Measurements from ENCODE around the gene IBA57.
"Not testable (repeated sequence)": the region's sequence is repeated elsewhere in the genome, so short reads cannot be mapped to it uniquely, and the experiment has no call there.

The IBA57 gene

GRCh38 chr1:228166170-228166936 lies 749 bp downstream of the IBA57 start:
- H3K4me3 ChIP-seq (ENCODE audit: low read depth, low read length), result peak overlapping the region; percentile 87
- H3K36me3 ChIP-seq (ENCODE audit: control insufficient read depth, insufficient read depth, low read length), result no peaks in the 10 kb centered on the region
- no peaks in the 10 kb centered on the region for H3K27me3 ChIP-seq (ENCODE audit: control insufficient read depth, insufficient read depth, low read length)
- peaks cover 19% of the 10 kb centered on the region for H3K4me1 ChIP-seq (ENCODE audit: control insufficient read depth, insufficient read depth, low read length)
- H3K27ac ChIP-seq (ENCODE audit: low read depth, low read length), result peak overlapping the region; percentile 99
- H3K9ac ChIP-seq (ENCODE audit: low read length), result peak overlapping the region; percentile 51
- no peaks in the 10 kb centered on the region for H3K9me3 ChIP-seq (ENCODE audit: control insufficient read depth, insufficient read depth, low read depth, low read length)

DNA sequence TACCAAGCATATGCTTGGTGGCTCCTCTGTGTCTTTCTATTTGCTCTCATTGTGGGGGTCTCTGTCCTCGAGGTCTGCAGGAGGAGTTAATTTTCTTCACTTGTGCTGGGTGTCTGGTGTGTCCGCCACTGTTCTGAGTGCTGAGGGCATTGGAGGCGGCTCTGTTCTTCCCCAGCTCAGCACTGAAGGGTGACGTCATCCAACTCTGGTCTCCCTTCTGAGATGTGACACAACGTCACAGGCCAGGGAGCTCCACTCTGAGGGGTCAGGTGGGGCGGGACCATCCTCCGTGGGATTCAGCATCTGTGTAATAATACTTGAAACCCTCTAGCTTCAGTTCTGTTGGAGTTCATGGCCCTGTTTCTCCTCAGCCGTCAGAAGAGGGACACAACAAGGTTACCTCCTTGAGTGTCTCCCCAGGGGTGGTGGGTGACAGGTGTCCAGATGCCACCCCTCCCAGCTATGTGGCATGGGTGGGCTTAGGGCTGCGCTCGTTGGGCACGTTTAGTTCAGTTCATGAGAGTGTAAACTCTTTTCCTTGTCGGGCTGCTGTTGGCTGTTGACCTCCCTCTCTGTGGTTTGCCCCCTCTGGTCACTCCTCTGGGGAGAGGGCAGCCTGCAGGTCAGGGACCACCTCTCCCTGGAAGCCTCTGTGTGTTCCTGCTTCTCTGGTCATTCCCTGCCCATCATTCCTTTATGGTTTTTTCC lies 3.1 kb downstream of the IBA57 start:
- Histone ChIP-seq H3K4me1 (ENCODE audit: control insufficient read depth, insufficient read depth, low read length) (peaks cover 4% of the 10 kb centered on the region), H3K9me3 (ENCODE audit: control insufficient read depth, insufficient read depth, low read depth, low read length) (no peaks in the 10 kb centered on the region), H3K27ac (ENCODE audit: low read depth, low read length) (no peak overlapping the region), H3K27me3 (ENCODE audit: control insufficient read depth, insufficient read depth, low read length) (no peaks in the 10 kb centered on the region), H3K4me3 (ENCODE audit: low read depth, low read length) (no peak overlapping the region), H3K36me3 (ENCODE audit: control insufficient read depth, insufficient read depth, low read length) (no peaks in the 10 kb centered on the region), H3K9ac (ENCODE audit: low read length) (no peak overlapping the region)

DNA sequence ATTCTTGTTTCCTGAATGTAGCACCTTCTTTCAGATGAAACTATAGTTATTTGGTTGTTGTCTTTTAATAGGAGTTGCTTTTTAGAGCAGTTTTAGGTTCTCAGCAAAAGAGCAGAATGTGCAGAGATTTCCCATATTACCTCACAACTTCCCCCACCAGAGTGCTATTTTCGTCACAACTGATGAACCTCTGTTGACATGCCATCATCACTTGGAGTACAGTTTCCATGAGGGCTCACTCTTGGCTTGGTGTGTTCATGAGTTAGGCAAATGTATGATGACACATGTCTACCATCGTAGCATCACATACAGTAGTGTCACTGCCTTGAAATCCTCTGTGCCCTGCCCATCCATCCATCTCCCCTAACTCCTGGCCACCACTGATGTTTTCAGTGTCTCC lies 3.7 kb downstream of the IBA57 start:
- no peak overlapping the region for H3K9ac ChIP-seq (ENCODE audit: low read length)
- H3K27ac ChIP-seq (ENCODE audit: low read depth, low read length), result no peak overlapping the region
- no peaks in the 10 kb centered on the region for H3K9me3 ChIP-seq (ENCODE audit: control insufficient read depth, insufficient read depth, low read depth, low read length)
- no peak overlapping the region for H3K4me3 ChIP-seq (ENCODE audit: low read depth, low read length)
- H3K36me3 ChIP-seq (ENCODE audit: control insufficient read depth, insufficient read depth, low read length), result no peaks in the 10 kb centered on the region
- H3K27me3 ChIP-seq (ENCODE audit: control insufficient read depth, insufficient read depth, low read length), result no peaks in the 10 kb centered on the region
- H3K4me1 ChIP-seq (ENCODE audit: control insufficient read depth, insufficient read depth, low read length), result peaks cover 5% of the 10 kb centered on the region

DNA sequence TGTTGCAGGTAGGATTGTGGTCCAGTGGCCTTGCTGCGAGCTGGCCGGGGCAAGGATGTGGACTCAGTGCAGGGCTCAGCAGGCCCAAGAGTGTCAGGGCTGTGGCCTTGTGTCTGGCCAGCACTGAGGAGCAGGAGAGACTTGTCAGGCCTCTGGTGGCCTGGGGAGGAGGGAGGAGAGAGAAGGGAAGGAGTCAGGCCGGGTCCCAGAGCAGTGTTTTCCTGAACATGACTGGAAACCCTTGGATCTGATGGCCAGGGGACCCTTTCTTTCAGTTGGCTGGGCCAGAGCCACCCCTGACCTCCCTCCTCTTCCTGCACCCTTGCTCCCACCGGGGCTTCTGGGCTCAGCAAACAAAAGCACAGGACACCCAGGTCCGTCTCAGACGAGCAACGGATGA lies 5.1 kb downstream of the IBA57 start:
- H3K9ac ChIP-seq (ENCODE audit: low read length), result no peak overlapping the region
- no peaks in the 10 kb centered on the region for H3K9me3 ChIP-seq (ENCODE audit: control insufficient read depth, insufficient read depth, low read depth, low read length)
- H3K27ac ChIP-seq (ENCODE audit: low read depth, low read length), result no peak overlapping the region
- peaks cover 4% of the 10 kb centered on the region for H3K36me3 ChIP-seq (ENCODE audit: control insufficient read depth, insufficient read depth, low read length)
- peaks cover 11% of the 10 kb centered on the region for H3K4me1 ChIP-seq (ENCODE audit: control insufficient read depth, insufficient read depth, low read length)
- H3K4me3 ChIP-seq (ENCODE audit: low read depth, low read length), result no peak overlapping the region
- H3K27me3 ChIP-seq (ENCODE audit: control insufficient read depth, insufficient read depth, low read length), result no peaks in the 10 kb centered on the region

- Histone ChIP-seq H3K4me3 (ENCODE audit: low read depth, low read length) (no peak overlapping the region), H3K36me3 (ENCODE audit: control insufficient read depth, insufficient read depth, low read length) (peaks cover 4% of the 10 kb centered on the region), H3K9ac (ENCODE audit: low read length) (no peak overlapping the region), H3K9me3 (ENCODE audit: control insufficient read depth, insufficient read depth, low read depth, low read length) (no peaks in the 10 kb centered on the region), H3K27ac (ENCODE audit: low read depth, low read length) (no peak overlapping the region), H3K4me1 (ENCODE audit: control insufficient read depth, insufficient read depth, low read length) (peaks cover 11% of the 10 kb centered on the region), H3K27me3 (ENCODE audit: control insufficient read depth, insufficient read depth, low read length) (no peaks in the 10 kb centered on the region)
Observed at GRCh38 chr1:228171221-228171891, 5.8 kb downstream of the IBA57 start.

DNA sequence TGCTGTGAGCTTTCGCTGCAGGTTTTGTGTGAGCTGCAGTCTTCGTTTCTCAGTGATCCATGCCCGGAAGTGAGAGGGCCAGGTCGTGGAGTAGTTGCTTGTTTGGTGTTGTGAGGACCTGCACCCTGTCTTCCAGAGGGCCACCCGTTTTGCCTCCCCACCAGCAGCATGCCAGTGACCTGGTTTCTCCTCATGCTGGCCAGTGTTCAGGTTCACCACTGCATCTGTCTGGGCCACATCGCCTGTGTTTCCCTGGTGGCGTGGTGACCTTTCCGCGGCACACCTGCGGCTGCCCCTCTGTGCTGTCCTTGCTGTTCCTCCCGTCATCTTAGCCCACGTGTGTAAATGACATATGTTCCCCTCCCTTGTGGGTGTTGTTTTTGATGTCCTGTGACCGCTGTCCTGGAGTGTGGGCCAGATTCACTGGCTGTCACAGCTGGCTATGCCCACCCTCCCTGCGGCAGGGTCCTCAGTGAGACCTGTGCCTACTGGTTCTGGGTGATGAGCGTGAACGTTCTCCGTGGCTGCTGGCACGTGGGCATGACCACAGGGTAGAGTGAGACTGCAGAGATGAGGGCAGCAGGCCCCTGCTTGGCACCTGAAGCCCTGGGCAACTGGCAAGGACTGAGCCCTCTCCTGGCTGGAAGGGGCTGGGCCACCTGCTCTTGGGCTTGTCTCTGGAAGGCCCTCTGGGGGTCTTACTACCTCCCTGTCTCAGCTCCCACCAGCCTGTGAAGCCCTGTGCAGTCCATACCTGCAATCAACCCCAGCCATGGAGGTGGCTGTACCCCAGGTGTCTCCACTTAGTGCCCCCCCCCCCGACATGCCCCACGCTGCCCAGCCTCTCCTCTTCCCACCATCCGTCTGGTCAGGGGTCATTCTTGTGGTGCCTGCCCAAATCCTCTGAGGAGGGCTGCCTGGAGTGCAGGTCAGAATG lies 7.3 kb downstream of the IBA57 start:
- H3K4me3 ChIP-seq (ENCODE audit: low read depth, low read length), result no peak overlapping the region
- H3K9me3 ChIP-seq (ENCODE audit: control insufficient read depth, insufficient read depth, low read depth, low read length), result no peaks in the 10 kb centered on the region
- H3K36me3 ChIP-seq (ENCODE audit: control insufficient read depth, insufficient read depth, low read length), result peaks cover 4% of the 10 kb centered on the region
- H3K27me3 ChIP-seq (ENCODE audit: control insufficient read depth, insufficient read depth, low read length), result no peaks in the 10 kb centered on the region
- no peak overlapping the region for H3K27ac ChIP-seq (ENCODE audit: low read depth, low read length)
- peaks cover 11% of the 10 kb centered on the region for H3K4me1 ChIP-seq (ENCODE audit: control insufficient read depth, insufficient read depth, low read length)
- H3K9ac ChIP-seq (ENCODE audit: low read length), result no peak overlapping the region

GRCh38 chr1:228173528-228174481 lies 8.2 kb downstream of the IBA57 start:
- not testable (repeated sequence) for H3K9ac ChIP-seq (ENCODE audit: low read length); H3K27ac ChIP-seq (ENCODE audit: low read depth, low read length); H3K27me3 ChIP-seq (ENCODE audit: control insufficient read depth, insufficient read depth, low read length); H3K36me3 ChIP-seq (ENCODE audit: control insufficient read depth, insufficient read depth, low read length); H3K9me3 ChIP-seq (ENCODE audit: control insufficient read depth, insufficient read depth, low read depth, low read length)
- peaks cover 11% of the 10 kb centered on the region for H3K4me1 ChIP-seq (ENCODE audit: control insufficient read depth, insufficient read depth, low read length)
- peak overlapping the region; percentile 53 for H3K4me3 ChIP-seq (ENCODE audit: low read depth, low read length)

DNA sequence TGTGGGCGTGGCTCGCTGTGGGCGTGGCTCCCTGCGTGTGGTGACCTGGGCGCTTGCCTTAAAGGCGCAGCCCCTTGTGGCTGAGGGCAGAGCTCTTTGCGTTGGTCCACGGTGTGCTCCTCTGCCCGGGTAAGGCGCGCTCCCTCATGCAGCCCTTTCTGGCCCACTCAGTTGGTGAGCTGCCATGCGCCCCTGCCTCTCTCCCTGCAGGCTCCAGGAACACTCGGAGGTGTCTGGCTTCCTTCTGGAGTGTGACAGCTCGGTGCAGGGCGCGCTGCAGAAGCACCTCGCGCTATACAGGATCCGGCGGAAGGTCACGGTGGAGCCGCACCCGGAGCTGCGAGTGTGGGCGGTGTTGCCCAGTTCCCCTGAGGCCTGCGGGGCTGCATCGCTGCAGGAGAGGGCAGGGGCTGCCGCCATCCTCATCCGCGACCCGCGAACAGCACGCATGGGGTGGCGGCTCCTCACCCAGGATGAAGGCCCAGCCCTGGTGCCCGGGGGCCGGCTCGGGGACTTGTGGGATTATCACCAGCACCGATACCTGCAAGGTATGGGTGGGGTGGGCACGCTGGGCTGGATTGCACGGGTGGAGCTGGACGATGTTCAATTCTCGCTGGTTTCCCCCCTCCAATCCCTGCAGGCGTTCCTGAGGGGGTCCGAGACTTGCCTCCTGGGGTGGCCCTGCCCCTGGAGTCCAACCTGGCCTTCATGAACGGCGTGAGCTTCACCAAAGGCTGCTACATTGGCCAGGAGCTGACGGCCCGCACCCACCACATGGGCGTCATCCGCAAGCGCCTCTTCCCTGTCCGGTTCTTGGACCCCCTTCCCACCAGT lies 9.1 kb downstream of the IBA57 start:
- H3K27ac ChIP-seq (ENCODE audit: low read depth, low read length), result no peak overlapping the region
- H3K4me3 ChIP-seq (ENCODE audit: low read depth, low read length), result peak overlapping the region; percentile 71
- no peaks in the 10 kb centered on the region for H3K27me3 ChIP-seq (ENCODE audit: control insufficient read depth, insufficient read depth, low read length)
- H3K9ac ChIP-seq (ENCODE audit: low read length), result peak overlapping the region; percentile 56
- peaks cover 11% of the 10 kb centered on the region for H3K4me1 ChIP-seq (ENCODE audit: control insufficient read depth, insufficient read depth, low read length)
- peaks cover 4% of the 10 kb centered on the region for H3K36me3 ChIP-seq (ENCODE audit: control insufficient read depth, insufficient read depth, low read length)
- no peaks in the 10 kb centered on the region for H3K9me3 ChIP-seq (ENCODE audit: control insufficient read depth, insufficient read depth, low read depth, low read length)

- no peak overlapping the region for H3K9ac ChIP-seq (ENCODE audit: low read length)
- H3K27ac ChIP-seq (ENCODE audit: low read depth, low read length), result no peak overlapping the region
- H3K36me3 ChIP-seq (ENCODE audit: control insufficient read depth, insufficient read depth, low read length), result peaks cover 4% of the 10 kb centered on the region
- no peaks in the 10 kb centered on the region for H3K27me3 ChIP-seq (ENCODE audit: control insufficient read depth, insufficient read depth, low read length)
- peaks cover 11% of the 10 kb centered on the region for H3K4me1 ChIP-seq (ENCODE audit: control insufficient read depth, insufficient read depth, low read length)
- H3K9me3 ChIP-seq (ENCODE audit: control insufficient read depth, insufficient read depth, low read depth, low read length), result no peaks in the 10 kb centered on the region
- H3K4me3 ChIP-seq (ENCODE audit: low read depth, low read length), result peak overlapping the region; percentile 71; the same call in 1 of the 2 replicates
Observed at GRCh38 chr1:228175316-228176023, 9.9 kb downstream of the IBA57 start.
